Transverse colon (tissue), 4 donors: Measurements from ENCODE around the gene C11orf68. TPM values are rescaled to one million over a fixed set of nuclear protein-coding genes. Genes with fewer than 3 reads are reported as not detected.

ENCODE experiments used
- DNase-seq: peaks from one replicate; pipeline ENCODE4 v3.0.0-alpha.2; 2019
- H3K27ac ChIP-seq, 4 donors: fragments of 200-600 bp; sonication (generic); 2 replicates each; pipeline ENCODE4 v1.5.1; 2016 to 2018; ENCODE audit warnings: inconsistent platforms in 4 of 4
- H3K27me3 ChIP-seq: fragments of 200-600 bp; sonication (generic); 2 replicates; pipeline ENCODE4 v1.5.1; 2017; ENCODE audit warnings: inconsistent platforms
- H3K36me3 ChIP-seq, 4 donors: fragments of 200-600 bp; sonication (generic); 2 replicates each; pipeline ENCODE4 v1.5.1; 2017 to 2019; ENCODE audit warnings: inconsistent platforms in 4 of 4
- H3K4me1 ChIP-seq, 4 donors: fragments of 200-600 bp; sonication (generic); 2 replicates each; pipeline ENCODE4 v1.5.1; 2017 to 2020; ENCODE audit warnings: inconsistent platforms in 4 of 4
- H3K4me3 ChIP-seq, 4 donors: fragments of 200-600 bp; sonication (generic); 1 replicate in 1 of 4; 2 replicates in 3 of 4; pipeline versions ENCODE4 v1.5.1 to v1.6.1; 2017 to 2019; ENCODE audit warnings: inconsistent platforms in 4 of 4
- H3K9me3 ChIP-seq, 2 donors: fragments of 200-600 bp; sonication (generic); 2 replicates each; pipeline ENCODE4 v1.5.1; 2017 to 2019; ENCODE audit warnings: inconsistent platforms in 2 of 2
- CTCF ChIP-seq, 5 experiments: fragments of 200-600 bp in 3 of 5; fragments of 450-650 bp in 2 of 5; sonication (generic) in 3 of 5; IDR thresholded peaks; 1 replicate in 2 of 5; 2 replicates in 3 of 5; pipeline ENCODE4 v1.5.1; 2016 to 2017; ENCODE audit warnings: antibody characterized with exemption in 5 of 5, inconsistent platforms in 3 of 5, mild to moderate bottlenecking in 2 of 5, moderate library complexity in 1 of 5
- EP300 ChIP-seq: sonication (generic); formaldehyde crosslinking; IDR thresholded peaks from one replicate; pipeline ENCODE4 v1.6.1; 2017; ENCODE audit warnings: antibody characterized with exemption, low read depth
- POLR2A ChIP-seq: fragments of 450-650 bp; IDR thresholded peaks from one replicate; pipeline ENCODE4 v1.6.1; 2016; ENCODE audit warnings: antibody characterized with exemption, mild to moderate bottlenecking, moderate library complexity
- POLR2AphosphoS5 ChIP-seq, 3 donors: sonication (generic); formaldehyde crosslinking; IDR thresholded peaks; one replicate each; pipeline ENCODE4 v1.6.1; 2016; ENCODE audit warnings: antibody characterized with exemption in 3 of 3
- WGBS, 2 donors: methylation state at CpG; one replicate each; pipeline ENCODE4 v1.1.5; 2018; ENCODE audit warnings: low coverage in 1 of 2; 5-methylcytosine and 5-hydroxymethylcytosine counted together
- in situ Hi-C, 4 donors: fragments of 200-750 bp; cut with MboI; loops; one replicate each; pipeline versions ENCODE4 v1.15.0 to v1.15.1; 2017; ENCODE audit warnings: low sequenced_read_pairs in 3 of 4, low pct_ligation_motif_present in 1 of 4, low pct_unique_long_range_greater_than_20kb in 1 of 4
- intact Hi-C: fragments of 100-400 bp; cut with DNase I; formaldehyde crosslinking; loops from one replicate; pipeline ENCODE4 v1.15.1; 2023; ENCODE audit warnings: low total_unique reads
- total RNA-seq, 4 donors: library from RNA; depleted of rRNA; stranded (reverse); fragments of >200 nt; gene quantifications; one replicate each; pipeline ENCODE4 v1.1.0, GENCODE V29; 2016

C11orf68 gene
- total RNA-seq, 4 donors from 2014 or later, result 15.2 to 59.5 (median 22.8) TPM

- Histone ChIP-seq H3K9me3 (no peaks in the 10 kb centered on the region), H3K4me1 (peaks cover 9 to 37% (median 20%) of the 10 kb centered on the region in 4 donors), H3K27ac (peak overlapping the region; percentile 88 to 92 (median 90)), H3K4me3 (peak overlapping the region; percentile 36 to 63 (median 50)), H3K27me3 (no peaks in the 10 kb centered on the region), H3K36me3 (no peaks in the 10 kb centered on the region)
- TF ChIP-seq POLR2A (peak; percentile 81), CTCF (IDR thresholded peaks at IDR 0.05) (no peak), EP300 (peak; percentile 40), POLR2AphosphoS5 (IDR thresholded peaks at IDR 0.05) (peak; percentile 96 to 97 (median 97))
- intact Hi-C loops (loop anchor here (2.0 kb wide), 1 partner anchor 15 kb away; the partner anchor contains the start of gene CFL1), in situ Hi-C loops (loop anchor here in 1 of 4 donors (10.0 kb wide), 1 partner anchor 121 kb away; no protein-coding TSS in a partner anchor)
- 0 to 7% methylated on average over 1 to 45 of the region's 54 CpGs for WGBS, 2 donors
- peak; percentile 97 for DNase-seq
Observed at GRCh38 chr11:65873318-65874156, 45.3 kb downstream of the C11orf68 start.

GRCh38 chr11:65872586-65873317 lies 46.1 kb downstream of the C11orf68 start, which contains the start of gene EFEMP2:
Gene EFEMP2, minus strand, starts transcription at chr11:65872800. Its CDS starts 446 bp downstream, at chr11:65872354.
- Histone ChIP-seq H3K4me3 (peak within 1 kb of the TSS; percentile 36 to 63 (median 50)), H3K27ac (peak within 1 kb of the TSS; percentile 88 to 92 (median 90)), H3K36me3 (no peaks in the 10 kb centered on the region), H3K27me3 (no peaks in the 10 kb centered on the region), H3K9me3 (no peaks in the 10 kb centered on the region), H3K4me1 (peaks cover 9 to 37% (median 20%) of the 10 kb centered on the region in 4 donors)
- intact Hi-C loops, result loop anchor here (2.0 kb wide), 1 partner anchor 14 kb away; the partner anchor contains the start of gene CFL1
- no peak for DNase-seq
- in situ Hi-C loops, result loop anchor here in 1 of 4 donors (10.0 kb wide), 1 partner anchor 122 kb away; no protein-coding TSS in a partner anchor
- no peak for TF ChIP-seq CTCF (IDR thresholded peaks at IDR 0.05)
- WGBS, 2 donors, result 0 to 3% methylated on average over 2 to 12 of the region's 69 CpGs

GRCh38 chr11:65871811-65872548 lies 46.9 kb downstream of the C11orf68 start:
- no peaks in the 10 kb centered on the region for H3K9me3 ChIP-seq
- peak overlapping the region; percentile 36 to 63 (median 50) for H3K4me3 ChIP-seq
- no peaks in the 10 kb centered on the region for H3K27me3 ChIP-seq
- in situ Hi-C loops (loop anchor here in 1 of 4 donors (10.0 kb wide), 1 partner anchor 123 kb away; no protein-coding TSS in a partner anchor), intact Hi-C loops (loop anchor here (2.0 kb wide), 1 partner anchor 13 kb away; the partner anchor contains the start of gene CFL1)
- H3K36me3 ChIP-seq, result no peaks in the 10 kb centered on the region
- WGBS, 2 donors, result 28 to 56% methylated on average over 5 to 22 of the region's 26 CpGs
- H3K27ac ChIP-seq, result peak overlapping the region; percentile 88 to 92 (median 90)
- TF ChIP-seq POLR2AphosphoS5 (IDR thresholded peaks at IDR 0.05), result no peak
- TF ChIP-seq EP300, result no peak
- no peak for TF ChIP-seq POLR2A
- no peak for TF ChIP-seq CTCF (IDR thresholded peaks at IDR 0.05)
- H3K4me1 ChIP-seq, result peaks cover 9 to 37% (median 20%) of the 10 kb centered on the region in 4 donors
- DNase-seq, result no peak
